Fibroblast of skin of scalp (primary cell): Measurements from ENCODE around the gene TRIM40. TPM values are rescaled to one million over a fixed set of nuclear protein-coding genes. Genes with fewer than 3 reads are reported as not detected.

Experiments
- DNase-seq: peaks from one replicate; pipeline ENCODE4 v3.0.0-alpha.2; 2013
- polyA plus RNA-seq, 2 experiments: library from polyadenylated mRNA; unstranded; fragments of 120-200 nt; gene quantifications; one replicate each; pipeline ENCODE4 v1.2.1, GENCODE V29; 2013; ENCODE audit not compliant: insufficient read length in 2 of 2

The TRIM40 gene
- polyA plus RNA-seq (2013, experiment 1 of 2; ENCODE audit: insufficient read length): not detected
- polyA plus RNA-seq (2013, experiment 2 of 2; ENCODE audit: insufficient read length): not detected

- no peak for DNase-seq
Observed at GRCh38 chr6:30135757-30136156, at the start of gene TRIM40. TRIM40 (plus strand) TSS chr6:30136140; CDS start chr6:30137037, 897 bp downstream.

- DNase-seq: no peak
Observed at GRCh38 chr6:30087876-30088275, 48.1 kb upstream of the TRIM40 start.

- DNase-seq: peak; percentile 78
Observed at GRCh38 chr6:30091577-30092381, 44.2 kb upstream of the TRIM40 start.

- DNase-seq: no peak
Observed at GRCh38 chr6:30092852-30093543, 42.9 kb upstream of the TRIM40 start.

- DNase-seq: no peak
Observed at GRCh38 chr6:30093951-30094661, 41.8 kb upstream of the TRIM40 start.

- no peak for DNase-seq
Observed at GRCh38 chr6:30096829-30097228, 39.1 kb upstream of the TRIM40 start.

GRCh38 chr6:30097902-30098768, 37.8 kb upstream of the TRIM40 start:
- DNase-seq: no peak

- DNase-seq: no peak
Observed at GRCh38 chr6:30100154-30100553, 35.8 kb upstream of the TRIM40 start.

GRCh38 chr6:30100585-30101443, 35.1 kb upstream of the TRIM40 start:
- no peak for DNase-seq

- peak; percentile 86 for DNase-seq
Observed at GRCh38 chr6:30101444-30102413, 34.2 kb upstream of the TRIM40 start.

- DNase-seq: peak; percentile 64
Observed at GRCh38 chr6:30102414-30102969, 33.4 kb upstream of the TRIM40 start.

GRCh38 chr6:30102970-30103871, 32.7 kb upstream of the TRIM40 start:
- DNase-seq: peak; percentile 88

GRCh38 chr6:30103872-30104179, 32.1 kb upstream of the TRIM40 start:
- no peak for DNase-seq

GRCh38 chr6:30104661-30105060, 31.3 kb upstream of the TRIM40 start:
- DNase-seq: no peak

GRCh38 chr6:30111266-30111856, 24.6 kb upstream of the TRIM40 start:
- DNase-seq: no peak

GRCh38 chr6:30112402-30112994, 23.4 kb upstream of the TRIM40 start:
- no peak for DNase-seq

GRCh38 chr6:30113003-30113759, 22.8 kb upstream of the TRIM40 start, which contains the start of gene TRIM31:
TRIM31 (minus strand) TSS chr6:30113090; CDS start chr6:30112805, 285 bp downstream.
- no peak for DNase-seq
